ENCODE data around the gene SLC25A47.

SLC25A47 gene

GRCh38 chr14:100329233-100330006, 6.3 kb downstream of the SLC25A47 start:
- H3K36me3 ChIP-seq (ENCODE audit: insufficient read depth, low read length): no peaks in the 10 kb centered on the region
- no peaks in the 10 kb centered on the region for H3K27me3 ChIP-seq (ENCODE audit: insufficient read depth, low read length, poor library complexity, severe bottlenecking)
- H3K9me2 ChIP-seq (replicated peaks; ENCODE audit: low read depth, low read length): no peaks in the 10 kb centered on the region
- H2AFZ ChIP-seq (ENCODE audit: low read length): no peak overlapping the region
- no peak overlapping the region for H3K4me2 ChIP-seq (ENCODE audit: low read depth, low read length, poor library complexity, severe bottlenecking)
- no peaks in the 10 kb centered on the region for H3K4me1 ChIP-seq (ENCODE audit: insufficient read depth, low read length, poor library complexity, severe bottlenecking)
- H3K4me3 ChIP-seq (ENCODE audit: low read length, poor library complexity, severe bottlenecking): no peak overlapping the region
- H3K9me3 ChIP-seq (ENCODE audit: insufficient read depth, low read depth, low read length): no peaks in the 10 kb centered on the region
- no peaks in the 10 kb centered on the region for H3K79me2 ChIP-seq (ENCODE audit: insufficient read depth, low read length)
- no peak for TF ChIP-seq EZH2phosphoT487 (IDR thresholded peaks at IDR 0.05; ENCODE audit: borderline replicate concordance)
- no peak for TF ChIP-seq CTCF (conservative IDR thresholded peaks at IDR 0.05; ENCODE audit: low read length)
- no peaks in the 10 kb centered on the region for H4K20me1 ChIP-seq (ENCODE audit: insufficient read depth, low read length, poor library complexity, severe bottlenecking)
- no peaks in the 10 kb centered on the region for H3F3A ChIP-seq (ENCODE audit: low read depth)
- H3K9ac ChIP-seq (ENCODE audit: low read depth, low read length, poor library complexity, severe bottlenecking): no peak overlapping the region

- H3K9ac ChIP-seq (ENCODE audit: low read depth, low read length, poor library complexity, severe bottlenecking): no peak overlapping the region
- H3F3A ChIP-seq (ENCODE audit: low read depth): no peaks in the 10 kb centered on the region
- H3K79me2 ChIP-seq (ENCODE audit: insufficient read depth, low read length): no peaks in the 10 kb centered on the region
- H3K4me2 ChIP-seq (ENCODE audit: low read depth, low read length, poor library complexity, severe bottlenecking): no peak overlapping the region
- no peaks in the 10 kb centered on the region for H3K9me2 ChIP-seq (replicated peaks; ENCODE audit: low read depth, low read length)
- no peaks in the 10 kb centered on the region for H3K27me3 ChIP-seq (ENCODE audit: insufficient read depth, low read length, poor library complexity, severe bottlenecking)
- no peak overlapping the region for H3K4me3 ChIP-seq (ENCODE audit: low read length, poor library complexity, severe bottlenecking)
- TF ChIP-seq EZH2phosphoT487 (IDR thresholded peaks at IDR 0.05; ENCODE audit: borderline replicate concordance): no peak
- no peak for TF ChIP-seq CTCF (conservative IDR thresholded peaks at IDR 0.05; ENCODE audit: low read length)
- H4K20me1 ChIP-seq (ENCODE audit: insufficient read depth, low read length, poor library complexity, severe bottlenecking): no peaks in the 10 kb centered on the region
- no peak overlapping the region for H2AFZ ChIP-seq (ENCODE audit: low read length)
- H3K9me3 ChIP-seq (ENCODE audit: insufficient read depth, low read depth, low read length): no peaks in the 10 kb centered on the region
- no peaks in the 10 kb centered on the region for H3K4me1 ChIP-seq (ENCODE audit: insufficient read depth, low read length, poor library complexity, severe bottlenecking)
- H3K36me3 ChIP-seq (ENCODE audit: insufficient read depth, low read length): no peaks in the 10 kb centered on the region
Measured at GRCh38 chr14:100330007-100330344, 6.8 kb downstream of the SLC25A47 start.

GRCh38 chr14:100330388-100330931, 7.3 kb downstream of the SLC25A47 start:
- Histone ChIP-seq H2AFZ (ENCODE audit: low read length) (no peak overlapping the region), H3K9me3 (ENCODE audit: insufficient read depth, low read depth, low read length) (no peaks in the 10 kb centered on the region), H3K9ac (ENCODE audit: low read depth, low read length, poor library complexity, severe bottlenecking) (no peak overlapping the region), H3K27me3 (ENCODE audit: insufficient read depth, low read length, poor library complexity, severe bottlenecking) (no peaks in the 10 kb centered on the region), H3K79me2 (ENCODE audit: insufficient read depth, low read length) (no peaks in the 10 kb centered on the region), H3K4me3 (ENCODE audit: low read length, poor library complexity, severe bottlenecking) (no peak overlapping the region), H3K4me2 (ENCODE audit: low read depth, low read length, poor library complexity, severe bottlenecking) (no peak overlapping the region), H3F3A (ENCODE audit: low read depth) (no peaks in the 10 kb centered on the region), H3K36me3 (ENCODE audit: insufficient read depth, low read length) (no peaks in the 10 kb centered on the region), H3K9me2 (replicated peaks; ENCODE audit: low read depth, low read length) (no peaks in the 10 kb centered on the region), H3K4me1 (ENCODE audit: insufficient read depth, low read length, poor library complexity, severe bottlenecking) (no peaks in the 10 kb centered on the region), H4K20me1 (ENCODE audit: insufficient read depth, low read length, poor library complexity, severe bottlenecking) (no peaks in the 10 kb centered on the region)
- TF ChIP-seq EZH2phosphoT487 (IDR thresholded peaks at IDR 0.05; ENCODE audit: borderline replicate concordance): no peak
- TF ChIP-seq CTCF (conservative IDR thresholded peaks at IDR 0.05; ENCODE audit: low read length): no peak
